Calu3 (cell line): ENCODE measurements around the gene RHEBL1. TPM values are rescaled to one million over a fixed set of nuclear protein-coding genes. Genes with fewer than 3 reads are reported as not detected.
"Not testable (repeated sequence)": the region's sequence is repeated elsewhere in the genome, so short reads cannot be mapped to it uniquely, and the experiment has no call there.

Source experiments
- BruUV-seq: library from RNA; stranded (reverse); fragments of 400-500 nt; replicated peaks from 2 replicates; lab custom pipeline; 2021; lab: Mats Ljungman, UMichigan
- CTCF ChIA-PET: fragments of 300-600 bp; sonication (Branson Sonifier 250); formaldehyde crosslinking; loops from one replicate; lab custom pipeline; 2022; ENCODE audit warnings: antibody characterized with exemption; lab: Charles Lee
- DNase-seq: peaks from one replicate; pipeline ENCODE4 v3.0.0; 2022
- H3K27ac Mint-ChIP-seq: one replicate; pipeline ENCODE4 v1.8.0; 2022; ENCODE audit warnings: mixed read lengths; ENCODE audit not compliant: unreplicated experiment
- H3K27me3 Mint-ChIP-seq: one replicate; pipeline ENCODE4 v1.8.0; 2022; ENCODE audit warnings: mixed read lengths; ENCODE audit not compliant: unreplicated experiment
- H3K36me3 Mint-ChIP-seq: one replicate; pipeline ENCODE4 v1.8.0; 2022; ENCODE audit warnings: mild to moderate bottlenecking, moderate library complexity, mixed read lengths; ENCODE audit not compliant: insufficient read depth, unreplicated experiment
- H3K4me1 Mint-ChIP-seq: one replicate; pipeline ENCODE4 v1.8.0; 2022; ENCODE audit warnings: mild to moderate bottlenecking, low read depth, mixed read lengths; ENCODE audit not compliant: unreplicated experiment
- H3K4me3 Mint-ChIP-seq: one replicate; pipeline ENCODE4 v1.8.0; 2022; ENCODE audit warnings: mild to moderate bottlenecking, low read depth, moderate library complexity, mixed read lengths; ENCODE audit not compliant: unreplicated experiment
- H3K9me3 Mint-ChIP-seq: one replicate; pipeline ENCODE4 v1.8.0; 2022; ENCODE audit warnings: low read depth, mixed read lengths; ENCODE audit not compliant: unreplicated experiment
- intact Hi-C: fragments of 100-400 bp; cut with micrococcal nuclease; formaldehyde crosslinking; loops from one replicate; pipeline ENCODE4 v1.10.0; 2022; ENCODE audit not compliant: unreplicated experiment
- total RNA-seq: library from RNA; stranded (reverse); gene quantifications from 2 replicates; pipeline ENCODE4 v1.2.3, GENCODE V29; 2022
- TF ChIP-seq, protein P1 (sequence below): fragments of 200-600 bp; IDR thresholded peaks from one replicate; pipeline ENCODE4 v1.8.0; 2022; ENCODE audit warnings: antibody characterized with exemption; ENCODE audit not compliant: unreplicated experiment

Gene RHEBL1
- total RNA-seq, 1 experiment from 2014 or later, result 2.0 TPM

DNA sequence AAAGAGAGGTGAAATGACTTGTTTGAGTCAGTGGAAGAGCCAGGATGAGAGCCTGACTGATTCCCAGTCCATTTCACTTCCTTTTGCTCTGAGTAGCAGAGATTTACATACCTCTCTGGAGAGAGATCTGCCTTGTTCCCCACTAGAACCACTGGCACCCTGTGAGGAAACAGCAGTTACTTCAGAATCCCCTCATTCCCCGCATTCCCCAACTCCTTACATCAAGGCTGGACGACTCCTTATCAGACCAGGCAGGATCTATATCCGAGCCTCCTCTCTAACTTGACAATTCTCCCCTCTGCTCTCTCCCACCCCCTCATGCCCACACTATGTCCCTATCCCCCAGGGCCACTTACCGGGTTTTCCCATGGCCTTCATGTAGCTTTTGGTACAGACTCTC lies 3.7 kb downstream of the RHEBL1 start:
- intact Hi-C loops, result no loop called here
- Mint-ChIP-seq H3K4me3 (no peak overlapping the region), H3K27me3 (no peaks in the 10 kb centered on the region), H3K9me3 (no peaks in the 10 kb centered on the region), H3K27ac (no peak overlapping the region), H3K4me1 (peaks cover 9% of the 10 kb centered on the region), H3K36me3 (peaks cover 15% of the 10 kb centered on the region)
- CTCF ChIA-PET, result no interaction called here
- no peak for DNase-seq
- no TSS peak for BruUV-seq
- TF ChIP-seq, protein P1, sequence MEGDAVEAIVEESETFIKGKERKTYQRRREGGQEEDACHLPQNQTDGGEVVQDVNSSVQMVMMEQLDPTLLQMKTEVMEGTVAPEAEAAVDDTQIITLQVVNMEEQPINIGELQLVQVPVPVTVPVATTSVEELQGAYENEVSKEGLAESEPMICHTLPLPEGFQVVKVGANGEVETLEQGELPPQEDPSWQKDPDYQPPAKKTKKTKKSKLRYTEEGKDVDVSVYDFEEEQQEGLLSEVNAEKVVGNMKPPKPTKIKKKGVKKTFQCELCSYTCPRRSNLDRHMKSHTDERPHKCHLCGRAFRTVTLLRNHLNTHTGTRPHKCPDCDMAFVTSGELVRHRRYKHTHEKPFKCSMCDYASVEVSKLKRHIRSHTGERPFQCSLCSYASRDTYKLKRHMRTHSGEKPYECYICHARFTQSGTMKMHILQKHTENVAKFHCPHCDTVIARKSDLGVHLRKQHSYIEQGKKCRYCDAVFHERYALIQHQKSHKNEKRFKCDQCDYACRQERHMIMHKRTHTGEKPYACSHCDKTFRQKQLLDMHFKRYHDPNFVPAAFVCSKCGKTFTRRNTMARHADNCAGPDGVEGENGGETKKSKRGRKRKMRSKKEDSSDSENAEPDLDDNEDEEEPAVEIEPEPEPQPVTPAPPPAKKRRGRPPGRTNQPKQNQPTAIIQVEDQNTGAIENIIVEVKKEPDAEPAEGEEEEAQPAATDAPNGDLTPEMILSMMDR, result no peak

DNA sequence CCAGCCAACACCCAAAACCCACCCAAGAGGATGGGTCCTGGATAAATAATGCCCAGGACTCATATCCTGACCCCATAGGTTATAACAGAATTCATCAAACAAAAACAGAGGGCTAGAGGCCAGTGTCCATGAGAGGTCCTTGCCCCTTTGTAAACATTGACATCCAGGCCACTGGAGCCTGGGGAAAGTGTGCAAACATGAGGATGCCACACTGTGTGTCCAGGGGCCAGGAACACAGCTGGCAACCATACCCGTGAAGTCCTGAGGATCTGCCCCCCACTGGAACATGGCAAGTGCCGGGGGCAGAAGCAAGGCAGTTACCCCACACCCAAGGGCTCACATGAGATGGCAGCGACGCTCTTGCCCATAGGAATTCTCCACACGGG lies 5.0 kb downstream of the RHEBL1 start:
- no peak for DNase-seq
- Mint-ChIP-seq H3K27ac (no peak overlapping the region), H3K4me3 (no peak overlapping the region), H3K36me3 (peaks cover 22% of the 10 kb centered on the region), H3K4me1 (peaks cover 9% of the 10 kb centered on the region), H3K27me3 (no peaks in the 10 kb centered on the region), H3K9me3 (no peaks in the 10 kb centered on the region)
- intact Hi-C loops, result loop anchor here (1.0 to 2.0 kb wide), 2 partner anchors 34 to 57 kb away; no protein-coding TSS in a partner anchor
- TF ChIP-seq, protein P1, result no peak
- CTCF ChIA-PET, result interaction anchor here (1.0 to 1.9 kb wide), 3 partner anchors 23 to 170 kb away, joined by 6 to 8 read pairs (median 7); no protein-coding TSS in a partner anchor
- no TSS peak for BruUV-seq

DNA sequence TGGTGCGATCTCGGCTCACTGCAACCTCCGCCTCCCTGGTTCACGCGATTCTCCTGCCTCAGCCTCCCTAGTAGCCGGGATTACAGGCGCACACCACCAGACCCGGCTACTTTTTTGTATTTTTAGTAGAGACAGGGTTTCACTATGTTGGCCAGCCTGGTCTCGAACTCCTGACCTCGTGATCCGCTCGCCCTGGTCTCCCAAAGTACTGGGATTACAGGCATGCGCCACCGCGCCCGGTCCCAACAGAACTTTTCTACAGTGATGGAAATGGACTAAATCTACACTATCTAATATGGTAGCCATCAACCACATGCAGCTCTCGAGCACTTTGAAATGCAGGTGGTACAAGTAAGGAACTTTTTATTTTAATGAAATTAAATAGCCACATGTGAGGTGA lies 7.9 kb downstream of the RHEBL1 start:
- intact Hi-C loops, H3K9me3 Mint-ChIP-seq, CTCF ChIA-PET, BruUV-seq, H3K27me3 Mint-ChIP-seq, H3K27ac Mint-ChIP-seq, DNase-seq, H3K4me3 Mint-ChIP-seq: not testable (repeated sequence)
- H3K36me3 Mint-ChIP-seq, result peaks cover 37% of the 10 kb centered on the region
- H3K4me1 Mint-ChIP-seq, result peaks cover 15% of the 10 kb centered on the region

DNA sequence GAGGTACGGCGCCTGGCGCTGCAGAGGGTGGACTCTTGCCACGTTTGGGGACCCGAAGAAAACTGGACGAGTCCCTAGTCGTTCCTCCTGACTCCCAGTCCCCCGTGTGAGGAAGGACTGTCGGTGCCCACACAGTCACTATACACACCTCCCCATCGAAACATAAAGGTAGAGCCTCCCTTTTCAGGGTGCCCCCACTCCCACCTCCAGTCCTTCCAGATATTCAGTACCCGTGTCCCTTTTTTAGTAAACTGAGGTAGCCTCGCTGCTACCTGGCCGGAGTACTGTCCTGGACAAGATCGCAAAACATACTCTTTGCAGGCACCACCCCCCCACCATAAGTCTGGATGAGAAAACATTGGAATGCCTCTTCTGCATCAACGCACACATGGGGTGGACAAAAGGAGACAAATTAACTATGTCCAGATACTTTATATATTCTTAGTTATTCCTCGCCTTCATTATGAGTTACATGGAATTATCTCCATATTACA lies 8.6 kb downstream of the RHEBL1 start:
- H3K36me3 Mint-ChIP-seq, result peaks cover 42% of the 10 kb centered on the region
- H3K4me1 Mint-ChIP-seq, result peaks cover 22% of the 10 kb centered on the region
- BruUV-seq, result TSS peak; percentile 53
- H3K9me3 Mint-ChIP-seq, result no peaks in the 10 kb centered on the region
- H3K4me3 Mint-ChIP-seq, result peak overlapping the region; percentile 79
- DNase-seq, result peak; percentile 2
- CTCF ChIA-PET, result no interaction called here
- TF ChIP-seq, protein P1, result no peak
- no peaks in the 10 kb centered on the region for H3K27me3 Mint-ChIP-seq
- H3K27ac Mint-ChIP-seq, result peak overlapping the region; percentile 61
- intact Hi-C loops, result no loop called here
